GM23338 (cell line): Measurements from ENCODE around the gene ADCY3. TPM values are rescaled to one million over a fixed set of nuclear protein-coding genes. Genes with fewer than 3 reads are reported as not detected.

Source experiments
- ATAC-seq: fragments of 200-7000 bp; cut with Tn5 transposase; 3 replicates; pipeline ENCODE4 v1.9.1; 2020
- DNase-seq: peaks from one replicate; pipeline ENCODE4 v3.0.0-alpha.2; 2015; ENCODE audit warnings: low spot score
- H2AFZ ChIP-seq: fragments of 200-600 bp; sonication (generic); 2 replicates; pipeline ENCODE4 v1.8.0; 2016; ENCODE audit warnings: antibody characterized with exemption, mild to moderate bottlenecking, moderate library complexity
- H3F3A ChIP-seq: fragments of 200-600 bp; sonication (generic); replicated peaks from 2 replicates; pipeline ENCODE4 v1.8.0; 2017; ENCODE audit warnings: antibody characterized with exemption, mixed run types, low read depth
- H3K27ac ChIP-seq: fragments of 200-600 bp; sonication (generic); 2 replicates; pipeline ENCODE4 v1.6.1; 2016; ENCODE audit warnings: low read depth
- H3K27me3 ChIP-seq: fragments of 200-600 bp; sonication (generic); 2 replicates; pipeline ENCODE4 v1.8.0; 2016; ENCODE audit warnings: mild to moderate bottlenecking, mixed run types, moderate library complexity; ENCODE audit not compliant: insufficient read depth
- H3K36me3 ChIP-seq: fragments of 200-600 bp; sonication (generic); 2 replicates; pipeline ENCODE4 v1.8.0; 2016; ENCODE audit warnings: mild to moderate bottlenecking; ENCODE audit not compliant: insufficient read depth
- H3K4me1 ChIP-seq: fragments of 200-600 bp; sonication (generic); 2 replicates; pipeline ENCODE4 v1.8.0; 2016; ENCODE audit warnings: mild to moderate bottlenecking, moderate library complexity; ENCODE audit not compliant: insufficient read depth
- H3K4me2 ChIP-seq: fragments of 200-600 bp; sonication (generic); 2 replicates; pipeline ENCODE4 v1.7.1; 2017; ENCODE audit warnings: mixed run types
- H3K4me3 ChIP-seq: fragments of 200-600 bp; sonication (generic); 2 replicates; pipeline ENCODE4 v1.6.1; 2016; ENCODE audit warnings: mixed run types
- H3K79me2 ChIP-seq: fragments of 200-600 bp; sonication (generic); replicated peaks from 2 replicates; pipeline ENCODE4 v1.8.0; 2017; ENCODE audit warnings: mild to moderate bottlenecking; ENCODE audit not compliant: insufficient read depth
- H3K9me2 ChIP-seq: fragments of 200-600 bp; sonication (generic); 2 replicates; pipeline ENCODE4 v1.8.0; 2017; ENCODE audit not compliant: insufficient read depth
- H4K20me1 ChIP-seq: fragments of 200-600 bp; sonication (generic); replicated peaks from 2 replicates; pipeline ENCODE4 v1.8.0; 2017; ENCODE audit warnings: mild to moderate bottlenecking; ENCODE audit not compliant: insufficient read depth
- H3K27ac Mint-ChIP-seq: 2 replicates; pipeline ENCODE4 v1.8.0; 2020; ENCODE audit warnings: inconsistent platforms, mild to moderate bottlenecking, moderate library complexity, mixed read lengths
- H3K27me3 Mint-ChIP-seq: 3 replicates; pipeline ENCODE4 v1.8.0; 2022; ENCODE audit warnings: low read depth, mild to moderate bottlenecking, moderate library complexity, mixed read lengths, inconsistent platforms; ENCODE audit not compliant: insufficient read depth, poor library complexity
- H3K36me3 Mint-ChIP-seq: 3 replicates; pipeline ENCODE4 v1.8.0; 2021; ENCODE audit warnings: low read depth, mild to moderate bottlenecking, inconsistent platforms, moderate library complexity, mixed read lengths
- H3K4me1 Mint-ChIP-seq: 3 replicates; pipeline ENCODE4 v1.8.0; 2020; ENCODE audit warnings: mild to moderate bottlenecking, inconsistent platforms, mixed read lengths
- H3K4me3 Mint-ChIP-seq: 3 replicates; pipeline ENCODE4 v1.8.0; 2021; ENCODE audit warnings: moderate library complexity, mild to moderate bottlenecking, inconsistent platforms, mixed read lengths
- H3K9me3 Mint-ChIP-seq: 3 replicates; pipeline ENCODE4 v1.8.0; 2020; ENCODE audit warnings: moderate library complexity, mild to moderate bottlenecking, inconsistent platforms, mixed read lengths
- CTCF ChIP-seq, 2 experiments: fragments of 200-600 bp in 1 of 2; sonication (generic) in 1 of 2; conservative IDR thresholded peaks; 2 replicates each; pipeline versions ENCODE4 v1.5.1 to v1.6.1; 2016 to 2017; ENCODE audit warnings: antibody characterized with exemption in 2 of 2, low read depth in 2 of 2, mild to moderate bottlenecking in 2 of 2, moderate library complexity in 1 of 2
- EZH2 ChIP-seq: fragments of 200-600 bp; sonication (generic); IDR thresholded peaks from one replicate; pipeline ENCODE4 v1.8.0; 2017; ENCODE audit warnings: antibody characterized with exemption, mild to moderate bottlenecking, low read depth; ENCODE audit not compliant: unreplicated experiment
- EZH2phosphoT487 ChIP-seq: fragments of 200-600 bp; sonication (generic); IDR thresholded peaks from one replicate; pipeline ENCODE4 v1.8.1; 2018; ENCODE audit warnings: antibody characterized with exemption; ENCODE audit not compliant: unreplicated experiment
- REST ChIP-seq: IDR thresholded peaks from one replicate; pipeline ENCODE4 v1.6.1; 2018; ENCODE audit warnings: antibody characterized with exemption; ENCODE audit not compliant: unreplicated experiment
- STAT1 ChIP-seq: IDR thresholded peaks from one replicate; pipeline ENCODE4 v1.6.1; 2016; ENCODE audit warnings: antibody characterized with exemption; ENCODE audit not compliant: unreplicated experiment
- polyA plus RNA-seq: library from polyadenylated mRNA; unstranded; fragments of >200 nt; fragmentation: Nextera tagmentation; extraction: Ambion mirVana; gene quantifications from 2 replicates; pipeline ENCODE4 v1.2.1, GENCODE V29; 2016
- total RNA-seq: library from RNA; depleted of rRNA; stranded (reverse); fragments of >200 nt; shearing (Covaris generic); gene quantifications from 2 replicates; pipeline ENCODE4 v1.2.3, GENCODE V29; 2014

The ADCY3 gene
- total and polyA plus RNA-seq, 2 experiments from 2014 or later = 9.7 to 32.4 TPM

- TF ChIP-seq CTCF (conservative IDR thresholded peaks at IDR 0.05; ENCODE audit: low read depth in 2 of 2) (no peak), STAT1 (no peak), REST (no peak), EZH2phosphoT487 (no peak)
Measured at GRCh38 chr2:24922556-24922955, 2.5 kb upstream of the ADCY3 start (continued).

- Mint-ChIP-seq H3K9me3 (0 out of 3 replicates have a peak, but pooled peaks cover 3% of the 10 kb centered on the region), H3K4me3 (peak overlapping the region; percentile 77), H3K27me3 (peaks cover 4% of the 10 kb centered on the region), H3K36me3 (peaks cover 8% of the 10 kb centered on the region; the same call in 1 of the 3 replicates), H3K4me1 (peaks cover 22% of the 10 kb centered on the region), H3K27ac (no peak overlapping the region)
- H3K4me2 ChIP-seq = peak overlapping the region; percentile 75
- peaks cover 7% of the 10 kb centered on the region; the same call in 1 of the 2 replicates for H4K20me1 ChIP-seq
- no peak overlapping the region for H3K27ac ChIP-seq
- no peaks in the 10 kb centered on the region for H3K9me2 ChIP-seq
- DNase-seq = peak; percentile 64
- peak; percentile 46 for ATAC-seq
- H3K27me3 ChIP-seq = no peaks in the 10 kb centered on the region
- peaks cover 3% of the 10 kb centered on the region; the same call in 1 of the 2 replicates for H3K4me1 ChIP-seq
- TF ChIP-seq CTCF (conservative IDR thresholded peaks at IDR 0.05; ENCODE audit: low read depth in 2 of 2) (peak; percentile 60 to 71), EZH2 (no peak)
- peaks cover 8% of the 10 kb centered on the region; the same call in 1 of the 2 replicates for H3K79me2 ChIP-seq
- peak overlapping the region; percentile 85; the same call in 1 of the 2 replicates for H2AFZ ChIP-seq
- peak overlapping the region; percentile 49 for H3K4me3 ChIP-seq
- no peaks in the 10 kb centered on the region for H3K36me3 ChIP-seq
- peaks cover 4% of the 10 kb centered on the region; the same call in 1 of the 2 replicates for H3F3A ChIP-seq
Measured at GRCh38 chr2:24920809-24921441, 888 bp upstream of the ADCY3 start.
